Fibroblast of peridontal ligament (primary cell): Measurements from ENCODE around the gene TNFRSF18.
"Not testable (repeated sequence)": the region's sequence is repeated elsewhere in the genome, so short reads cannot be mapped to it uniquely, and the experiment has no call there.

Experiments used
- DNase-seq: peaks from one replicate; pipeline ENCODE4 v3.0.0-alpha.2; 2010; ENCODE audit errors: extremely low read depth

TNFRSF18 gene

DNA sequence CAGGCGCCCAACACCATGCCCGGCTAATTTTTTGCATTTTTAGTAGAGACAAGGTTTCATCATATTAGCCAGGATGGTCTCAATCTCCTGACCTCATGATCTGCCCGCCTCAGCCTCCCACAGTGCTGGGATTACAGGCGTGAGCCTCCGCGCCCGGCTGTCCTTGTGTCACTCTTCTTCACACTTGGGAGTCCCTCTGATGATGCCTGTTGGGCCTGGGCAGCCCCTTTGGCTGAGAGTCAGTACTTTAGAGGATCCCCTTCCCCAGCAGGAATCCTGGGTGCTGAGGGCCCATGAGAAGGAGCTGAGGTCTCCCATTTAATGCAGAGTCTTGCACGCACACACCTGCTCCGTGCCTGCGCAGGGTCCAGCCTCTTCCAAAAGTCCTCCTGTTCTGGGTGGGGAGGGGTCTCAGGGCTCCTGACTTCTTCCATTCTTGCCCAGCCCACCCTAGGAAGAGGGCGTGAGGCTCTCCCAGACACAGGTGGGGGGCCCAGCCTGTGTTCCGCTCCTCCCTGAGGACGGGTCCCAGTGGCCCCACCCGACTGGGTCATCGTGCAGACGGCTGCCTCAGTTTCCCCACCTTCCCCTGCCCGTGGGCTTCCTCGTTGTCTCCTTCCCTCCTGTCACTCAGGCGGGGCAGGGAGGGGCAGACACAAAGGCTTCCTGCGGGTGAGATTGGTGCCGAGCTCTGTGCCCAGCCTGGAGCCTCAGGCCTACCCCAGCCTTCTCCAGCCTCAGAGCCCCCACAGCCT lies 28.8 kb downstream of the TNFRSF18 start:
- no peak for DNase-seq

DNA sequence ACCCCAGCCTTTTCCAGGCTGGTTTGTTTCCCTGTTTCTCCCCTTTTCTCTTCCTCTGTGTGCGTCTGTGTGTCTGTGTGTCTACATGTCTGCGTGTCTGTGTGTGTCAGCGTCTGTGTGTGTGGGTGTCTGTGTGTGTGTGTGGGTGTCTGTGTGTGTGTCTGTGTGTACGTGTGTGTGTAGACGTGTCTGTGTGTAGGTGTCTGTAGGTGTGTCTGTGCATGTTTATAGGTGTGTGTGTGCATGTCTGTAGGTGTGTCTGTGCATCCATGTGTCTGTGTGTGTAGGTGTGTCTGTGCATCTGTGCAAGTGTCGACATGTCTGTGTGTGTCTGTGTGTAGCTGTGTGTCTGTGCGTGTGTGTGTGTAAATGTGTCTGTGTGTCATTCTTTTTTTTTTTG lies 29.5 kb downstream of the TNFRSF18 start:
- DNase-seq, result no peak

DNA sequence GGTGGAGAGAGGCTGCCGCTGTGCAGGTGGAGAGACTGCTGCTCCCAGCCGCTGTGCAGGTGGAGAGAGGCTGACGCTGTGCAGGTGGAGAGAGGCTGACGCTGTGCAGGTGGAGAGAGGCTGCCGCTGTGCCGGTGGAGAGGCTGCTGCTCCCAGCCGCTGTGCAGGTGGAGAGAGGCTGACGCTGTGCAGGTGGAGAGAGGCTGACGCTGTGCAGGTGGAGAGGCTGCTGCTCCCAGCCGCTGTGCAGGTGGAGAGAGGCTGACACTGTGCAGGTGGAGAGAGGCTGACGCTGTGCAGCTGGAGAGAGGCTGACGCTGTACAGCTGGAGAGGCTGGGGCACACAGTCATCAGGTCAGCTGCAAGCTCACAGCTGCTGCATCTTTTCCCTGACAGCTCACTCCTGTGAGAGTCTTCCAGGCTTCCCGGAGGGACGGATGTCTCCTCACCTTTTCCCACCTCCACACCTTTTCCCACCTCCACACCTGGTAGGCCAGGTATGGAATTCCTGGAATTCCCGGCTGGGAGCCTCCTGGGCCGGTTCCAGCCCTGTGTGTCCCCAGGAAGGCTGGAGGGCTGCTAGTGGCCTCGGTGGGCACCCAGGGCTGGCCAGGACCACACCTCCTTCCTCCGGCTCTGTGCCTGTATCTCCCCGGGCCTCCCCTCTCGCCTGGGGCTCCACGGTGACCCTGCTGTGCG lies 30.2 kb downstream of the TNFRSF18 start:
- DNase-seq, result not testable (repeated sequence)

DNA sequence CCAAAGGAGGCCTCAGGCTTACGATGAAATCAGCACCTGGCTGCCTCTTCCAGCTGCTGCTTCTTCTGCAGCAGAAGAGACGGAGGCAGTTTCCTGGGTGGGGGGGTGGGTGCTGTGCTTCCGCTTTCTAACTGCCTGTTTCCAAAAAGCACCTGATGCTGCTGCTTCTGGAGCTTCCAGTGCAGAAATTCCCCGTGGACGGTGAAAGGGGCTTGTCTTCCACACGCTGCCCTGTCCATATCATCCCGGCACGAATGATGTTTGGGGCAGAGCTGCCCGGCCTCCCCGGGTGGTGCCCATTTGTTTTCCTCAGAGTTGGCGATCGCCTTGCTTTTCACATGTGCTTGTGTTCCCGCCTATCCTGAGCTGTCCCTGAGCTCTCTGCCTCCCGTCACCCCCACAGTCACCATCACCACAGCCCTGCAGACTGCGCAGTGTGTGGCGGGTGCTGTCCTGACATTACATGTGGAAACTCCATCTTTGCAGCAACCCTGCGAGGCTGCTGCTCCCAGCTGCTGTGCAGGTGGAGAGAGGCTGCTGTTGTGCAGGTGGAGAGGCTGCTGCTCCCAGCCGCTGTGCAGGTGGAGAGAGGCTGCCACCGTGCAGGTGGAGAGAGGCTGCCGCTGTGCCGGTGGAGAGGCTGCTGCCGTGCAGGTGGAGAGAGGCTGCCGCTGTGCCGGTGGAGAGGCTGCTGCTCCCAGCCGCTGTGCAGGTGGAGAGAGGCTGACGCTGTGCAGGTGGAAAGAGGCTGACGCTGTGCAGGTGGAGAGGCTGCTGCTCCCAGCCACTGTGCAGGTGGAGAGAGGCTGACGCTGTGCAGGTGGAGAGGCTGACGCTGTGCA lies 30.9 kb downstream of the TNFRSF18 start:
- DNase-seq, result no peak

DNA sequence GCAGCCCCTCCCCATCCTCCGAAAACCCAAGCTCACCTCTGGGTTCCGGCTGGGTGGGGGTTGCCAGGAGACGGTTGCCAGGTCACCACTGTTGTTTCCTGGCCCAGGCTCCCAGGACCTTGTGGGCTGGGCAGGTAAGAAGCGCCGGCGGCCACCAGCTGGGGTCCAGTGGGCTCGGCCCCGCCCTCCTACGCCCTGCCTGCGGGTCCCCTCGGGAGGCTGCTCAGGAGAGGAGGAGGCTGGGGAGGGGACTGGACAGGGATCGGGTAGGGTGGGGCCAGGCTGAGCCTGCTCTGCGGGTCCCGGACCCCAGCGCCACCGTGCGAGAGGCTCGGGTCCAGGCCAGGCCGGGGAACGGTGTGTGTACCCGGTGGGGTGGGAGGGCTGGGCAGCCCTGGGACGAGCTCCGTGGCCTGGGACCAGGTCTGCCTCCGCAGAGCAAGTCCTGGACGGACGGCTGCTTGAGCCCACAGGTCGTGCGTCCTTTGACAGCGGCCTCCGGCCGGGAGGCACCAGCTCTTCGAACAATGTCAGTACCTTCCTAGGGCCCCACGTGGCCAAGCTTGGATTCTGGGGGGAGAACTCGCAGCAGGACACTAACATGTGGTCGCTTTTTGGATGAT lies 32.5 kb downstream of the TNFRSF18 start, which contains the start of gene TTLL10:
TSS of gene TTLL10 (plus strand) at position 88 of the 623 bp plus-strand sequence. CDS start 5,336 bp downstream, outside the sequence.
- no peak for DNase-seq

DNA sequence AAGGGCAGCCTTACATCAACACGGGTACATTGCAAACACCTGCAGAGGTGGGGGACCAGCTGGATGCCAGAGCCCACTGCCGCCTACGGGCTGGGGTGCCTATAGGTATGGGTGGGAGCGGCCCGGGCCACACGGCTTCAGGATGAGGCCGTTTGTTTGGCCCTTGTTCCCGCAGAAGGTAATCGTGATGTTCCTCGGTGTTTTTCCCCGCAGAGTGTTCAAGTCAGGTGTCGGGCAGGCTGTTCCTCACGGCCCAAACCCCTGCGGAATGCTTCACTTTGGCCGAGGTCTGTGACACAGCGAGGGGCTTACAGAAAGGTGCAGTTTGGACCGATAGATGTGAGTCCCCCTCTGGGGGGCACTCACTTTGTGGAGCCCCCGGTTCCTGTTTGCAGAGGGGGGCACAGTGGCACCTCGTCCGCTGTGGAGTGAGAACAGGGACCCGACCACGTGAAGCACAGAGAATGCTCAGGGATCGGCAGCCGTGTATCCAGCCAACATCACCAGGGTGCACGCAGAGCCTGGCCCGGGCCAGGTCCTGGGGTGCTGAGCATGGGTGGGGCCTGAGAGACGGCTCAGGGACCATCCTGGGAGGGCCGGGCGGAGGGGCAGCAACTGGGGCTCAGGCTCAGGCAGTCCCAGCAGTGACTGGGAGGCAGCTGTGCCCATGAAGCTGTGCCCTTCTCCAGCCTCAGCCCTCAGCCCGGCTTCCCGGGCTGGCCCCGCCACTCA lies 33.2 kb downstream of the TNFRSF18 start:
- DNase-seq, result no peak

DNA sequence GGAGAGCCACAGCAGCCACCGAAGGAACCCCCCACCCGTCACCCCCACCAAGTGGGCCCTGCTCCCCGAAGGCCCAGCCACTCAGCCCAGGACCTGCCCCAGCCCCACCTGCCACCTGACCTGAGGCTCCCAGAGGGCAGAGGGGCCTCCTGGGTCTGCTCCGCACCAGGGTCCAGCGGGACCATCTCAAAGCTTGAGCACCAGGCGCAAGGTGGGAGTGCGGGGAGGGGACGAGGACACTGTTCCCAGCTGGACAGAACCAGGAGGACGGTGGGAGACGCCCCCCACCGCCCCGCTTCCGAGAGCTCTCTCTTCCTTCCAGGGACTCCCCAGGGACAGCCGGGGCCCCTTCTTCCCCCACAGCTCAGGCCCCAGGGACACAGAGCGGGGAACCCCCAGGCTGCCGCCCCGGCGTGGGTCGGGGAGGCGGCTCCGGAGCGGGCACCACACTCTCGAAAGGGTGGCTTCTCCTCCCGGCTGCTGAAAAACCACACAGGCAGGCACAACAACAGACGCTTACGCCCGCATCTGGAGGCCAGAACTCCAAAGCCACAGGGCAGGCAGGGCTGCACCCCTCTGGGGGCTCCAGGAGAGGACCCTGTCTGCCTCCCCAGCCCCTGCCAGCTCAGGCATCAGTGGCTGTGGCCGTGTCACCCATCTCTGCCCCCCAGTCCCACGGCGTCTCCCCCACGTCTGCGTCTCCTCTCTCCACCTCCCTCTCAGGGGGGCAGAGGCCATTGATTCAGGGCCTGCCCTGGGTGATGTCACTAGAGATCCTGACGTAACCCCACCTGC lies 34.6 kb downstream of the TNFRSF18 start:
- no peak for DNase-seq

DNA sequence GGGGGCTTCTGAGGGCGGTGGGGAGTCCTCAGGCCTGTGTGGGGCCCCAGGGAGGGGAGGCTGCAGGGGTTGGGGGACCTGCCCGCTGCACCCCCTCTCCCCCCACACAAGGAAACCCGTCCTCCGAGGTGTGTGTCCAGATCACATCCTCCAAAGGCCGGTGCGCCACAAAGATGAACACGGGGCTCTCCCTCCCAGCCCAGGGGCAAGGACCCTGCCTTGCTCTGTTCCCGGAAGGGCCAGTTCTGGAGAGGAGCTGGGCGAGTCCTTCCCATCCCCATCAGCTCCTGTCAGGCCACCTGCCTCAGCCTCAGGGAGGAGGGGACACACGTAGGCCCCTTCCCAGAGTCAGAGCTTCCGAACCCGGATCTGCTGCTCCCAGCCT lies 35.2 kb downstream of the TNFRSF18 start:
- no peak for DNase-seq

DNA sequence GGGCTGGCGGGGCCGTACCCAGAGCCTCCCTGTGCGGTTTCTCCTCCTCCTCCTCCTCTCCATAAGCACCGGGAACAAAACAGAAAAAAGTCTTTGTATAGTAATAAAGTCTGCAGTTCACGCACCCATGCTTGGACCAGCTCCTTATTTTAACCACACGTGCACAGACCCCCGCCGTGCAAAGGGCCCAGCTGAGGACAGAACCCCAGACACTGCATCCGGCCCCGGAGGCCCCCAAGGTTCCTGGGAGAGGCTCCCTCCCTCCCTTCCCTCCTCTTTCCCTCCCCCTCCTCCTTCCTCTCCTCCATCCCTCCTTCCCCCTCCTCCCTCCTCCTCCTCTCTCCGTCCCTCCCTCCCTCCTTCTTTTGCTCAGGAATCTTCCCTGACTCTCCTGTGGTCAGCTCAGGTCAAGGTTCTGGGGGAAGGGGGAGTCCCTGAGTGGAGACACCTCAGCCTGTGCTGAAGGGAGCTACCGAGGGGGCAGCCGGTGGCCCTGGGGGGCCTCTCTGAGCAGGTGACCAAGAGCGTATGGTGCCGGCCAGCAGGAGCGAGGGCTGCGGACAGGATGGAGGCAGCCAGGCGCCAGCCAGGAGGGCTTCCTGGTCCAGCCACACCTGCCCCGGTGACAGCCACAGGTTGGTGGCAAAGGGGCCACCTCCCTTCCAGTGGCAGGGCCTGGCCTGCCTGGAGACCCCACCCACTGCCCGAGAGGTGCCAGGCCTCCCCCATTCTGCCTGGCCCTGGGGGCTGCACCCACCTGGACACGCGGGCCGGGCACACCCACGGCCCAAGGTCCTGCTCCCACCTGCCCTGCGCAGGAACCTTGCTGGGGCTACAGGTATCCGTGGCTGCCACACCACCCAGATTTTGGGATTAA lies 35.9 kb downstream of the TNFRSF18 start:
- DNase-seq, result no peak

DNA sequence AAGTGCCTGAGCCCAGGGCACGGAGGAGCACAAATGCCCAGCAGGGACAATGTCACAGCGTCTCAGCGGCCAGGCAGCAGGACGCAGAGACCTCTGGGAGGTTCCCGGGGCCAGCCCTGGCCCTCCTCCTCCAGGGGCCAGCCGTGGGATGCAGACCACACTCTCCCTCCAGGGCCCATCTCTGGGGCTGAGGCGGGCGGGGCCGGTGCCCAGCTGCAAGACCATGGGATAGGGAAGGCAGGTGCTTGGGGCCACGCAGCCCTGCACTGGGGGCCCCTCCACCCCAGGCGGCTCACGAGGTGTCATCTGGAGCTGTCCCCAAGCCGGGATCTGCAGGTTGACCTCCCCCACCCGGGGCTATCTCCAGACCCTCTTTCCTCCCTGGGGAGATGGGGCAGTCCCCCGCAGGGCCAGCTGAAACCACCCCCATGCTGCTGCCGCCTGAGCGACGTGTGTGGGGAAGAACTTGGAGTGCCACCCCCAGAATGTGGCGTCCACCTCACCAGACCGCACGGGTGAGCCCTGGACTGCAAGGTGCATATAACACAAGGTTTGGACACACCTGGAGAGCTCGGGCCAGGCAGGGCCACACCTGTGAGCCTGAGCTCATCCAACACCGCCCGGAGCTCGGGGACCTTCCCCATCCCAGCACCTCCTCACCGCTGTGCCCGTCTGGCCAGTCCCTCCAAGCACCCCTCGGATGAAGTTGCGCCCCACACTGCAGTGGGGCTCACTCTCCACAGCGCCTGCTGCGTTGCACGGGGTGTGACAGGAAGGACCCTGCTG lies 36.8 kb downstream of the TNFRSF18 start:
- no peak for DNase-seq

DNA sequence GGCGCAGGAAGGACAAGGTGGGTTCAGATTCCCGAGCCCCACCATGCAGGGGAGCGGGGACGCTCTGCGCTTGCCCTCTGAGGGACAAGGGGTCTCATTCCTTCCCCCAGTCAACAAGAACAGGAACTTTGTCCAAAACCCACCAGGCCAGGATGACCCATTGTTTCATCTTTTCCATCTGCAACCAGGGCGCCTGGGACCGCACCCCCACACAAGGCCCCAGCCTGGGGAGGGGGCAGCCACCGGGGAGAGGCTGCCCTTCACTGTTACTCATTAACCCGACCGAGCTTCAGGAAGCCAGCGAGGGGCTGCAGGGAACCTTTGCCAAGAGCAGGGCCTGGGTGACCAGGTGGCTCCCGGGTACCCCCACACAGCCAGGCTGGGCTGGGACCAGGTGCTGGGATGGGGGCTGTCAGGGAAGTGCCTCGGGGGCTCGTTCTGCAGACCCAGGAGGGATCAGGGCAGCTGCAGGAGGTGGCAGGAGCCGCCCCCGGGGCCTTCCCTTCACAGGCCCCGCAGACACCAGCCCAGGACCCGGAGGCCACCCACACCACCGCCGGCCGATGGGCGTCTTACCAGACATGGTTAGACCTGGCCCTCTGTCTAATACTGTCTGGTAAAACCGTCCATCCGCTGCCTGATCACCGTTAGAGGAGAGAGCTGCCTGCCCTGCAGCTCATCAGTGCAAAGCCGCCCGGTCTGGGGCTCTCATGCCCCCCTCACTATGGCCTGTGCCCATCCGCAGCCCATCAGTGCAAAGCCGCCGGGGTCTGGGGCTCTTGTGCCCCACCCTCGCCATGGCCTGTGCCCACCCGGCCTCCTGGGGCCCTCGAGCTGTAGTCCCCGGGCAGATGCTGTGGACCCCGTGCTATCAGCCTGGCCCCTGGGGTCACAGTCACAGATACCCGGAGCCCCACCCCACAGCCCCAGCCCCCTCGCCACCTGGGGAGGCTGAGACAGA lies 37.7 kb downstream of the TNFRSF18 start:
- DNase-seq, result no peak

DNA sequence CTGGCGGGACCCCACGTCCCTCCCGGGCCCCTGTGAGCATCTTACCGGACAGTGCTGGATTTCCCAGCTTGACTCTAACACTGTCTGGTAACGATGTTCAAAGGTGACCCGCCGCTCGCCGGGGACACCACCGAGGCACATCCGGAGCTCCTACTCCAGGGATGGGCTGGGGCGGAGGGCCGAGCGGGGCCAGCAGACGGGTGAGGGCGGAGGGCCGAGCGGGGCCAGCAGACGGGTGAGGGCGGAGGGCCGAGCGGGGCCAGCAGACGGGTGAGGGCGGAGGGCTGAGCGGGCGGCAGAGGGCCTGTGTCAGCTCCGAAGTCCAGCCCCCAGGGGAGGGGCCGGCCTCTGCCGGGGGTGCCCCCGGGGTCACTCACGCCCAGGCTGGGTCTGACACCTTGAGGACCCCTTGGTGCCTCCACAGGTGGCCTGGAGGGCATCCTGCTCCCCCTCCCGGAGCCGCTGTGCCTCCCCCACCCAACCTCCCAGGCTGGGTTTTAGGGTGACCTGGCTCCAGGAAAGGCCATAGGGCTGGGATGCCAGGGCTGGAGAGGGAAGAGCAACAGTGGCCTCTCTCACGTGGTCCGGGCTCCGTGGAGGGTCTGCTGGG lies 38.4 kb downstream of the TNFRSF18 start:
- no peak for DNase-seq

DNA sequence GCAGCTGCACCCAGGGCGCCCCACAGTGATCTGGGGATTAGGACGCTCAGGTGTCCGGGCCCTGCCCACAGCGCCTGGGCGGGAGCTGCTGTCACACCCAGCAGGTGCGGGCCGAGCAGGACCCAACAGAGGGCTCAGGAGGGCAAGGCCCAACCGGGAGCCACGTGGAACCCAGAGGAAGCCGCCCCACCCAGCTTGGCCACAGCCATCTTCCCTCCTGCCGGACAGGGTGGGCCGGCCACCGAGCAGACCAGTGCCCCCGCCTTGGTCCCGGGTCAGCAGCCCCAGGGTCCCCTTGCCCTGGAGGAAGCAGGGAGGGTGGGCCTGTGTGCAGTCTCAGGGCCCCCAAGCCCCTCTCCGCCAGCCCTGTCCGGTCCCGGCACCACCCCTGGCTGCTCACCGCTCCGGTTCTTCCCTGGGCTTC lies 39.0 kb downstream of the TNFRSF18 start:
- DNase-seq, result no peak

DNA sequence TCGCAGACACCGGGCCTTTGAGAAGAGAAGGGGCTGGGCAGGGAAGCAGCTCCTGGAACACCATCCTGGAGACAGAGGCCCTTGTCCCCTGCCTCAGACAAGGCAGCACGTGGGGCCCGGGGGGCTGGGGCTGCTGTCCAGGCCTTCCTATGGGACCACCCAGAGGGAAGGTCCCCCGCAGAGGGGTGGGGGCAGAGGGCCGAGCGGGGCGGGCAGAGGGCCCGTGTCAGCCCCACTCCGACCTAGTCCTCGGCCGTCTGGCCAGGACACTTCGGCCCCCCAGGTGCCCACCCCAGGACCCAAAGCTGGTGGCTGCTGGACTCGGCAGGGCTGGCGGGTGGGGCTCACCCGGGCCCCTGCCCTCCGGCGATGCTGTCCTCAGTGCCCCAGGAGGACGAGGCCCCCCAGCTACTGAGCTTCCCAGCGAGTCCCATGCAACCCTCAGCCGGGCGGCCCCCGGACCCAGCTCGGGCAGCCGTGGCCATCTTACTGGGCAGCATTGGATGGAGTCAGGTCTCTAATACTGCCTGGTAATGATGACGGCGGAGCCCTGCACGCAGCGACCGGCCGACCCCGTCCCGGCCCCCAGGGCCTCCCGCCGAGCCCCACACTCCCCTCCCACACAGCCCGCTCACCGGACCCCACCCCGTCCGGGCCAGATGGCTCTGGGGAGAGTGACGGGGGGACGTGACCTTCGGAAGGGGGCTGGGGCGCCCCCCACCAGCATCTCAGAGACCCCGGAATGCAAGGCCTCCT lies 39.6 kb downstream of the TNFRSF18 start:
- no peak for DNase-seq

DNA sequence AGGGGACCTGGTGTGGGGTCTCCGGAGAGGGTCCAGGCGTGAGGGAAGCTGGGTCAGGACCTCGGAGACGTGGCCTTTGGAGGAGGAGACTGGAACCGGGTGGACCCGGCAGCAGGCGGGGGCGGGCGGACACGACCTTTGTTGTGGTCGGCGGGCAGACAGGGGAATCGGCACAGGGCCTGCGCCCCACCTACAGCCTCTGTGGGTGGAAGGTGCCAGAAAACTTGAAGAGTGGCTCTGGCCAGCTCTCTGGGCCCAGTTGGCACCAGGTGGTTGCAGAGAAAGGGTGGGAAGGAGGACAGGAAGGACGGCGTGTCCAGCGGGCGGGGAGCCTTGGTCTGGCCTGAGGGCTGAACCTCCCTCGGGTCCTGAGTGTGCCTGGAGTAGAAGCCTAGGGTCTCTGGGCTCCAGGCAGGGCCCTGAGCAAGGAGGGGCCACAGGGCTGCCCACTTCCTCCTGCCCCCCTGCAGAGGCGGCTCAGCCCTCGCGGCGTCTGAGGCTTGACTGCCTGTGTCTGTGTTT lies 40.4 kb downstream of the TNFRSF18 start:
- DNase-seq, result no peak

DNA sequence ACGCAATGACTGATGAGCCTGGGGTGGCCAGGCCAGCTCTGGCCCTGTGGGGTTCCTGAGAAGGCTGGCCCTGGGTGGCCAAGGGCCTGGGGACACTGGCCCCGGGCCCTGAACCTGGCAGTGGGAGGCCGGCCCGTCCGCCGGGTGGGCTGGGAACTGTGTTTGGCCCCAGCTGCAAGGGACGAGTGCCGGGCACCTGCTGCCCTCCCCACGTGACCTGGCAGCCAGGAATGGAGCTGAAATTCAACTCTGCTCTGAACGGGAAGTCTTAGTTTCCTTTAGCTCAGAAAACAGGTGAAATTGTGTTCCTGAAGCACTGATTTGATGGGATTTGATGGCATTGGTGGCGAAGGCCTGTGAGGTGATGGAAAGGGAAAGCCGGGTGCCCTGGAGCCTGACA lies 40.9 kb downstream of the TNFRSF18 start:
- DNase-seq, result no peak
